SJCRH30 (cell line): ENCODE data around the gene GAS6. TPM values are rescaled to one million over a fixed set of nuclear protein-coding genes. Genes with fewer than 3 reads are reported as not detected.
"Not testable (repeated sequence)": the region's sequence is repeated elsewhere in the genome, so short reads cannot be mapped to it uniquely, and the experiment has no call there.

Experiments used
- DNase-seq, 2 experiments: peaks; one replicate each; pipeline ENCODE4 v3.0.0-alpha.2; 2015 to 2020
- H3K27ac ChIP-seq: fragments of 250-450 bp; sonication (Bioruptor Pico); 2 replicates; pipeline ENCODE4 v1.5.1; 2020; ENCODE audit warnings: mild to moderate bottlenecking, moderate library complexity
- H3K27me3 ChIP-seq: fragments of 250-450 bp; sonication (Bioruptor Pico); 2 replicates; pipeline ENCODE4 v1.5.1; 2020; ENCODE audit warnings: mild to moderate bottlenecking, moderate library complexity
- H3K36me3 ChIP-seq: fragments of 250-450 bp; sonication (Bioruptor Pico); 2 replicates; pipeline ENCODE4 v1.5.1; 2020; ENCODE audit warnings: mild to moderate bottlenecking, moderate library complexity
- H3K4me1 ChIP-seq: fragments of 250-450 bp; sonication (Bioruptor Pico); 2 replicates; pipeline ENCODE4 v1.5.1; 2020; ENCODE audit warnings: mild to moderate bottlenecking, moderate library complexity
- H3K4me3 ChIP-seq: fragments of 250-450 bp; sonication (Bioruptor Pico); 2 replicates; pipeline ENCODE4 v1.5.1; 2020; ENCODE audit warnings: mild to moderate bottlenecking, moderate library complexity
- H3K9me3 ChIP-seq: fragments of 250-450 bp; sonication (Bioruptor Pico); replicated peaks from 2 replicates; pipeline ENCODE4 v1.5.1; 2020; ENCODE audit warnings: mild to moderate bottlenecking, moderate library complexity
- total RNA-seq: library from RNA; depleted of rRNA; stranded (reverse); fragments of >200 nt; shearing (Covaris generic); gene quantifications from 2 replicates; pipeline ENCODE4 v1.2.3, GENCODE V29; 2014

The GAS6 gene
- total RNA-seq, 1 experiment from 2014 or later = 0.14 TPM

DNA sequence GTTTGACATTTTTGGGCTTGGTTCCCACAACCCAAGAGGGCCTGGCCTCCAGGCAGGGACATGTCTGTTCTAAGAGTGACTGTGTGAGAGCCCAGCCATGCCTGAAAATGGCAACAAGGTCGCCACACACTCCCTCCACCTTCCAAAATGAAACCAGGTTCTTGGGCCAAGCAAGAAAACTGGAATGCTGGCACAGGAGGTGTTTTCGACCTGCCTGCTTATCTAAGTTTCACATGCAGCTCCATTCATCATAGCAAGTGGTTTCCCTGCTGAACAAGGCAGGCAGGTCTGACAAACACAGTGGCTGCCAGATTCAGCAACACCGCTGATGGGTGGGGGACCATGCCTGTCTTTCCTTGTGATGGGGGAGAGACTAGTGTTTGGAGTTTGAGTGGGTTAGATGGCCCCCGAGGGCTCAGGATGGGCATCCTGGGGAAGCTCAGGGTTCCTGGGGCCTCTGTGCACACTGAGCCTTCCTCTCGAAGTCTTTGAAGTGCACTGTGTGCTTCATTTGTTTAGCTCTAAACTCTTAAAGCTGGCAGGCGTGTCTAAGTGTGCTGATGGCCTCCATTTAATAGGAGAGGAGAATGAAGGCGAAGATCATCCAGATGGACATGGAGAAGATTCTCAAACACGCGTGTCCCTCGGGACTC is 17.9 kb upstream of the GAS6 start:
- H3K36me3 ChIP-seq = no peaks in the 10 kb centered on the region
- no peak for DNase-seq
- H3K27ac ChIP-seq = no peak overlapping the region
- H3K9me3 ChIP-seq = no peaks in the 10 kb centered on the region
- H3K4me1 ChIP-seq = peaks cover 11% of the 10 kb centered on the region; the same call in 1 of the 2 replicates
- no peak overlapping the region for H3K4me3 ChIP-seq
- no peaks in the 10 kb centered on the region for H3K27me3 ChIP-seq

DNA sequence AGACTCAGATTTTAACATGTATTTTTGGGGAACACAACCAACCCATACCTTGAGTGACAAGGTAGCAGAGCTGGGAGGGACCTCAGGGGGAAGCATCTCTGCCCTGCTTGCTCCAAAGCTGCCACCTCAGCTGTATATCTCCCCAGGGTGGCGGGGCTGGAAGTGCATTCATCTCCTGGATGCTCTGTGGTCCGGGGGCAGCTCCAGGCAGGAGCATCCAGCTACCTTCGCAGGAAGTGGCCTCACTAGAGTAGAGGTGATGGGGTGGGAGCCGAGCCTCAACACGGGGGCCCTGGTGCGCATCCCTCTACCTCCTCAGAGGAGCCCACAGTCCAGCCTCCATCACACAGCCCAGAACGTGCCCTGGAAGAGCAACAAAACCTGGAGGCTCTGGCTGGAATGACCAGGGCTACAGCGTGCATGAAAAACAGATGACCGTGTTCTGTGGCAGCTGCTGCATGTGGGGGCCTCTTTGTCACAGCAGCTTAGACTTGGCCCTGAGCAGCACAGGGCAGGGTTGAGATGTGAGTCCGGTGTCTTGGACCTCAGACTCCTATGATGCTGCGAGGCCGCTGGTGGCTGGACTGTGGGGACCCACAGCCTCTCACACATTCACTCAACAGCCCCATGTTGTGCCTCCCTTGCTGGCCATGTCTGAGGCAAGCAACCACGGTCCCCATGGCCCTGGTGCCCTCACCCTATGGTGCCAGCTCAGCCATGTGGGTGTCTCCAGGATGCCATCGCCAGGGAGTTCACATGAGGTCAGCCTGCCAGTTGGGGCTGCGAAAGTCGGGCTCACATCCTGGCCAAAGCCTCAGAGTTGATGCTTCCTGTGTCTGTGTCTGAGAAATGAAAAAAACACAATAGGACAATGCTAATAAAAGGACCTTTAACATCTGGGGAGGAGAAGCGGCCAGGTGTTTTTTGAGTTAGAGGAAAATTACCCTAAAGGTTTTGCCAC is 17.1 kb upstream of the GAS6 start:
- Histone ChIP-seq H3K36me3 (no peaks in the 10 kb centered on the region), H3K9me3 (no peaks in the 10 kb centered on the region), H3K27ac (no peak overlapping the region), H3K4me1 (peaks cover 11% of the 10 kb centered on the region; the same call in 1 of the 2 replicates), H3K4me3 (no peak overlapping the region), H3K27me3 (no peaks in the 10 kb centered on the region)
- DNase-seq = no peak

GRCh38 chr13:113879494-113880360 is 15.9 kb upstream of the GAS6 start:
- peak overlapping the region; percentile 40; the same call in 1 of the 2 replicates for H3K27ac ChIP-seq
- H3K4me3 ChIP-seq = no peak overlapping the region
- H3K27me3 ChIP-seq = no peaks in the 10 kb centered on the region
- H3K9me3 ChIP-seq = no peaks in the 10 kb centered on the region
- H3K36me3 ChIP-seq = no peaks in the 10 kb centered on the region
- no peak for DNase-seq
- peaks cover 21% of the 10 kb centered on the region for H3K4me1 ChIP-seq

- Histone ChIP-seq H3K4me3 (no peak overlapping the region), H3K27ac (peak overlapping the region; percentile 40; the same call in 1 of the 2 replicates)
- no peak for DNase-seq
Observed at GRCh38 chr13:113879017-113879416, 15.1 kb upstream of the GAS6 start.

GRCh38 chr13:113877149-113877990 is 13.5 kb upstream of the GAS6 start:
- Histone ChIP-seq H3K4me3 (no peak overlapping the region), H3K9me3 (no peaks in the 10 kb centered on the region), H3K27ac (no peak overlapping the region), H3K36me3 (no peaks in the 10 kb centered on the region), H3K27me3 (no peaks in the 10 kb centered on the region), H3K4me1 (peaks cover 21% of the 10 kb centered on the region)
- DNase-seq = no peak

More at GRCh38 chr13:113879017-113879416, 15.1 kb upstream of the GAS6 start:
- Histone ChIP-seq H3K27me3 (no peaks in the 10 kb centered on the region), H3K9me3 (no peaks in the 10 kb centered on the region), H3K4me1 (peaks cover 21% of the 10 kb centered on the region), H3K36me3 (no peaks in the 10 kb centered on the region)

DNA sequence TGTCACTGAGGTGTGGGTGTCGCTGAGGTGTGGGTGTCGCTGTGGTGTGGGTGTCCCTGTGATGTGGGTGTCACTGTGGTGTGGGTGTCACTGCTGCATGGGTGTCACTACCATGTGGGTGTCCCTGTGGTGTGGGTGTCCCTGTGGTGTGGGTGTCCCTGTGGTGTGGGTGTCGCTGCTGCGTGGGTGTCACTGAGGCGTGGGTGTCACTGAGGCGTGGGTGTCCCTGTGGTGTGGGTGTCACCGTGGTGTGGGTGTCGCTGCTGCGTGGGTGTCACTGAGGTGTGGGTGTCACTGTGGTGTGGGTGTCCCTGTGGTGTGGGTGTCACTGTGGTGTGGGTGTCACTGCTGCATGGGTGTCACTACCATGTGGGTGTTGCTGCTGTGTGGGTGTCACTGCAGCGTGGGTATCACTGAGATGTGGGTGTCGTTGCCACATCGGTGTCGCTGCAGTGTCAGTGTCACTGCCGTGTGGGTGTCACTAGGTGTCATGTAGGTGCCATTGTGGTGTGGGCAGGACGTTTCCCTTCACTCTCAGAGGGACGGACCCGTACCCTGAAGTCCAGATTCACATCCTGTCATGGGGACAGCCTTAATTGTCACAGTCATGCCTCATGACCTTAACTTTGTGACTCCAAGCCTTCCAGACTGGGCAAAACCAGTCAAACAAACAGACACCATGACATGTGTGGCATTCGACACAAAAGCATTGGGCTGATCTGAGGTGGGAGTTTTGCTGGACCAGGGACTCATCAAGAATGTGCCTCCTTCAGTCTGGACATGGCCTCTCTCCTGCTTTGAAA is 12.7 kb upstream of the GAS6 start:
- Histone ChIP-seq H3K27me3 (no peaks in the 10 kb centered on the region), H3K4me1 (peaks cover 21% of the 10 kb centered on the region), H3K36me3 (no peaks in the 10 kb centered on the region), H3K27ac (no peak overlapping the region), H3K4me3 (no peak overlapping the region), H3K9me3 (no peaks in the 10 kb centered on the region)
- no peak for DNase-seq

DNA sequence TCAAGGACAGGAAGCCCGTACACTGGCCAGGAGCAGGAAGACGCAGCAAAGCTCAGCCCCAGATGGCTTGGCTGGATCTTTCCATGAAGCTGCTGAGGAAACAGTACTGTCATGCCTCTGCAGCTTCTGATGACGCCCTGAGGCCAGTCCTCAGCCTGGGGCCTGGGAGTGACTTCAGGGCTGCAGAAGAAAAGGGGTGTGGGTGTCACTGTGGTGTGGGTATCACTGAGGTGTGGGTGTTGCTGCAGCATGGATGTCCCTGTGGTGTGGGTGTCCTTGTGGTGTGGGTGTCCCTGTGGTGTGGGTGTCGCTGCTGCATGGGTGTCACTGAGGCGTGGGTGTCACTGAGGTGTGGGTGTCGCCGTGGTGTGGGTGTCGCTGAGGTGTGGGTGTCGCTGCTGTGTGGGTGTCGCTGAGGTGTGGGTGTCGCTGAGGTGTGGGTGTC is 12.0 kb upstream of the GAS6 start:
- no peaks in the 10 kb centered on the region for H3K27me3 ChIP-seq
- no peaks in the 10 kb centered on the region for H3K9me3 ChIP-seq
- no peak overlapping the region for H3K27ac ChIP-seq
- DNase-seq = no peak
- no peak overlapping the region for H3K4me3 ChIP-seq
- H3K4me1 ChIP-seq = peaks cover 21% of the 10 kb centered on the region
- H3K36me3 ChIP-seq = no peaks in the 10 kb centered on the region

DNA sequence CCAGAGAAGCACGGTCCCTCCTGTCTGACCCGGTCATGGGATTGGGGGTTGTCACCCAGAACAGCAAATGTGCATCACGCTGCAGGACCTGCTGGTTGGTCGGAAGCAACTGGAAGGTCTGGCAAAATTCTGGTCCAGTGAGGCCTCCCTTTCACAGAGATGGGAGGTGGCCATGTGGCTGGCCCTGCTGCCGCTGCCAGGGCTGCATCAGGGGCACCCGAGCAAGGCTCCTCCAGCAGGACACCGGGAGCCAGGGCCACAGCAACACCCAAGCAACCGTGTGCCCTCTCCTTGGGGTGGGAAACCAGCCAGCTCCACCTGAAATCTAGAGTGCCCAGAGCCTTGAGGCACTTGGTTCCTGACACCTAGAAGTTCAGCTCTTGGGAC is 11.5 kb upstream of the GAS6 start:
- H3K9me3 ChIP-seq = no peaks in the 10 kb centered on the region
- H3K4me3 ChIP-seq = no peak overlapping the region
- H3K27me3 ChIP-seq = no peaks in the 10 kb centered on the region
- no peak overlapping the region for H3K27ac ChIP-seq
- DNase-seq = no peak
- no peaks in the 10 kb centered on the region for H3K36me3 ChIP-seq
- peaks cover 21% of the 10 kb centered on the region for H3K4me1 ChIP-seq

DNA sequence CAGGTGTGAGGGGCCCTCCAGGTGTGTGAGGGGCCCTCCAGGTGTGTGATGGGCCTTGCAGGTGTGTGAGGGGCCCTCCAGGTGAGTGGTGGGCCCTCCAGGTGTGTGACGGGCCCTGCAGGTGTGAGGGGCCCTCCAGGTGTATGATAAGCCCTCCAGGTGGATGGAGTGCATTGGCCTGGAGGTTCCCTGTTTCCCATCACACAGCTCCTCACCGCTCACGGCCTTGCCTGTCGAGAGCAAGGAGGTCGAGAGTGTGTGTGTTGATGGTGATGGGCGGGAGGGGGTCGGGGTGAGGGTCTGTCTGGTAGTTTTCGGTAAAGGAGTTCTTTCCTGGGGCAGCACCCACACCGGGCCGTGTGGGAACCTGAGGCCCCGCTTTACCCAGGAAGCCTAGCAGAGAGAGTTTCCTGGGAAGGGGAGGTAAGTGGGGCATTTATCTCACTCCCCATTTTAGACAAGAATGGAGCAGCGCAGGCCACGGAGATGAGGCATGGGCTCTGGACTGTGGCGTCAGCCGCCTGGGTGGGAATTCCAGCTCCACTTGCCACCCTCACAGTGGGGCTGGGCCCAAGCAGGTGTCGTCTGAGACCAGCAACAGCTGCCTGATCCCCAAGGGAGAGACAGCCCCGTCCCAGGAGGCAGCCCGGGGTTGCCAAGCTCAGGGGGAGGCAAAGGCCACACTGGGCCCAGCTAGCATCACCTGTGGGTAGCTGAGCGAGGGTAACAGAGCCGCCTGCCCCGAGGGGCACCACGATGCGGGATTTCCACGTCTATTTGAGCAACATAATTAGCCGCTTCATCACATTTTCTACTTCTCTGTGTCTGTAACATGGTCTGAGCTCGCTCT is 10.9 kb upstream of the GAS6 start:
- H3K4me1 ChIP-seq = peaks cover 21% of the 10 kb centered on the region
- H3K27ac ChIP-seq = no peak overlapping the region
- H3K9me3 ChIP-seq = no peaks in the 10 kb centered on the region
- H3K36me3 ChIP-seq = no peaks in the 10 kb centered on the region
- H3K4me3 ChIP-seq = no peak overlapping the region
- peak; percentile 58 to 70 for DNase-seq
- no peaks in the 10 kb centered on the region for H3K27me3 ChIP-seq

DNA sequence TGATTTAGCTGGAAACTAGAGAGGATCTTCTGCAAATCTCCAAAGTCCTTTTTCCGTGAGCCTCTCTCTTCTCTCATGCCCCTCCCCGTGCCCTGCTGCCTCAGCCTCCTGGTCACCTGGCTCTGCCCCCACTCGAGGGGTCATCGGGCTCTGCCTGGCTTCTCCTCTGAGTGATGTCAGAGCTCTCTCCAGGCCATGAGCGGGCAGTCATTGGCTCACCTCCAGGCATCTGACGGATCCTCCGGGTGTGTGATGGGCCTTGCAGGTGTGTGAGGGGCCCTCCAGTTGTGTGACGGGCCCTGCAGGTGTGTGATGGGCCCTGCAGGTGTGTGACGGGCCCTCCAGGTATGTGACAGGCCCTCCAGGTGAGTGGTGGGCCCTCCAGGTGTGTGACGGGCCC is 10.3 kb upstream of the GAS6 start:
- Histone ChIP-seq H3K27me3 (no peaks in the 10 kb centered on the region), H3K4me1 (peaks cover 17% of the 10 kb centered on the region), H3K36me3 (no peaks in the 10 kb centered on the region), H3K4me3 (no peak overlapping the region), H3K27ac (no peak overlapping the region), H3K9me3 (no peaks in the 10 kb centered on the region)
- DNase-seq = no peak

- Histone ChIP-seq H3K4me3 (no peak overlapping the region), H3K9me3 (no peaks in the 10 kb centered on the region; the same call in 1 of the 2 replicates), H3K27me3 (no peaks in the 10 kb centered on the region), H3K4me1 (no peaks in the 10 kb centered on the region), H3K27ac (no peak overlapping the region), H3K36me3 (no peaks in the 10 kb centered on the region)
- no peak for DNase-seq
Observed at GRCh38 chr13:113869263-113869662, 5.4 kb upstream of the GAS6 start.

GRCh38 chr13:113867913-113868312 is 4.0 kb upstream of the GAS6 start:
- not testable (repeated sequence) for H3K27me3 ChIP-seq, H3K27ac ChIP-seq, H3K4me3 ChIP-seq

More at GRCh38 chr13:113867913-113868312, 4.0 kb upstream of the GAS6 start:
- H3K9me3 ChIP-seq, DNase-seq, H3K4me1 ChIP-seq, H3K36me3 ChIP-seq: not testable (repeated sequence)
